Measurements from ENCODE around the gene DCLK1.

Gene DCLK1

DNA sequence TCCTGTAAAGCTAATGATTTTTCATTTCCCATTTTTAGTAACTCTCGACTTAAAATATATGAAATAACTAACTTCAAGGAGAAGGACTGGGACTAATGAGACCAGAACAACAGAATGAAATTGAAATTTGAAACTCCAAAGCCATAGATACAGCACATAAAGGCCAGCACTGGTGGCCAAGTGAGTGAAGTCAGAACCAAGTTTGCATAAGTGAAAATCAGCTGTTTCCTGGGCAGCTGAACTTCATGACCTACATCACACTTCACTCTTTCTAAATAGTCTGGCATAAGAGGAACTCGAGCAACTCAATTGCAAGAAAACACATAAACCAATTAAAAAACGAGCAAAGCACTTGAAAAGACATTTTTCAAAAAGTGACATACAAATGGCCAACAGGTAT is 84.5 kb downstream of the DCLK1 start:
- Histone ChIP-seq H2AFZ (ENCODE audit: low read depth, low read length) (no peak overlapping the region), H3K27me3 (ENCODE audit: insufficient read depth, low read length) (no peaks in the 10 kb centered on the region), H3K4me1 (ENCODE audit: insufficient read depth, low read length) (peaks cover 2% of the 10 kb centered on the region), H3K4me3 (ENCODE audit: low read length) (no peak overlapping the region), H3K36me3 (ENCODE audit: insufficient read depth, low read length) (no peaks in the 10 kb centered on the region), H3K9me3 (ENCODE audit: low read length) (peaks cover 3% of the 10 kb centered on the region)

DNA sequence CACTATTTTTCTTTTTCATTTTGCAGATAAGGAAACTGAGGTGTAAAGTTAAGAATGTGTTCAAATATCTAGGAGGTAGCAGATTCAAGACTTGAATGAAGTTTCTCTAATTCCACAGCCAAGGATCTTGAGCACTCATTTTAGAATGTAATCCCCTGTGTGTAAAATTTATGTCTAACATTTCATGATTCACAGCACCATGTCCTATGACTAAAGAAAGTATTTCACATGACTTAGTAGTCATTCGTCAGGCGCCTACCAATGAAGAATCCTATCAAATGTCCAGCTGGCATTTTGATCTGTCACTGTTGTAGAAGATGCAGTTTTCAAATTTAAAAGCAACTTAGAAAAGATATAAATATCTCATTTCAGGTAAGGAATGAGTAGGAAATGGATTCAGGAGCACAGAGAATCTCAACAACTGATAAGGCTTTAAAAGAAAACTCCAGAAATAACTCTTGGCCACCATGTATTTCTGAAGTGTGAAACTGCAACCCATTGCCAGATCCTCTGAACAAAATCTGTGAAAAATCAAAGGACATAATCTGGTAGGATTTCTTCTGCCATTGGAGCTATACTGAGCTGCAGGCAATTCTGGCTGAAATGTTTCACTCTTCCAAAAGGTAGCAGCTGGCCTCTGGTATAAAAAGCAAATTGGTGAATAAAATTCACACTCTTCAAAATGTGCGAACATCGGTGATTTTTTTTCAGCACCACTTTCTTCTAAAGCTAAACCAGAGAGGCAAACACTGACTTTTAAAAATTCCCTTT is 92.2 kb downstream of the DCLK1 start:
- Histone ChIP-seq H3K4me1 (ENCODE audit: insufficient read depth, low read length) (no peaks in the 10 kb centered on the region), H3K36me3 (ENCODE audit: insufficient read depth, low read length) (peaks cover 2% of the 10 kb centered on the region), H3K9me3 (ENCODE audit: low read length) (peaks cover 2% of the 10 kb centered on the region), H3K27me3 (ENCODE audit: insufficient read depth, low read length) (no peaks in the 10 kb centered on the region), H3K4me3 (ENCODE audit: low read length) (no peak overlapping the region), H2AFZ (ENCODE audit: low read depth, low read length) (no peak overlapping the region)

- Histone ChIP-seq H2AFZ (ENCODE audit: low read depth, low read length) (no peak overlapping the region), H3K36me3 (ENCODE audit: insufficient read depth, low read length) (peaks cover 4% of the 10 kb centered on the region), H3K4me1 (ENCODE audit: insufficient read depth, low read length) (no peaks in the 10 kb centered on the region), H3K4me3 (ENCODE audit: low read length) (no peak overlapping the region), H3K9me3 (ENCODE audit: low read length) (no peaks in the 10 kb centered on the region), H3K27me3 (ENCODE audit: insufficient read depth, low read length) (no peaks in the 10 kb centered on the region)
These were observed 98.1 kb downstream of the DCLK1 start for GRCh38 chr13:36033035-36033434.

GRCh38 chr13:36031490-36031889 is 99.7 kb downstream of the DCLK1 start:
- Histone ChIP-seq H3K9me3 (ENCODE audit: low read length) (peaks cover 3% of the 10 kb centered on the region), H2AFZ (ENCODE audit: low read depth, low read length) (no peak overlapping the region), H3K27me3 (ENCODE audit: insufficient read depth, low read length) (no peaks in the 10 kb centered on the region), H3K4me3 (ENCODE audit: low read length) (no peak overlapping the region), H3K36me3 (ENCODE audit: insufficient read depth, low read length) (peaks cover 4% of the 10 kb centered on the region), H3K4me1 (ENCODE audit: insufficient read depth, low read length) (peaks cover 3% of the 10 kb centered on the region)

GRCh38 chr13:36030670-36031331 is 100.4 kb downstream of the DCLK1 start:
- H3K36me3 ChIP-seq (ENCODE audit: insufficient read depth, low read length): peaks cover 4% of the 10 kb centered on the region
- H2AFZ ChIP-seq (ENCODE audit: low read depth, low read length): no peak overlapping the region
- no peaks in the 10 kb centered on the region for H3K27me3 ChIP-seq (ENCODE audit: insufficient read depth, low read length)
- H3K4me1 ChIP-seq (ENCODE audit: insufficient read depth, low read length): peaks cover 5% of the 10 kb centered on the region
- no peak overlapping the region for H3K4me3 ChIP-seq (ENCODE audit: low read length)
- peaks cover 3% of the 10 kb centered on the region for H3K9me3 ChIP-seq (ENCODE audit: low read length)

DNA sequence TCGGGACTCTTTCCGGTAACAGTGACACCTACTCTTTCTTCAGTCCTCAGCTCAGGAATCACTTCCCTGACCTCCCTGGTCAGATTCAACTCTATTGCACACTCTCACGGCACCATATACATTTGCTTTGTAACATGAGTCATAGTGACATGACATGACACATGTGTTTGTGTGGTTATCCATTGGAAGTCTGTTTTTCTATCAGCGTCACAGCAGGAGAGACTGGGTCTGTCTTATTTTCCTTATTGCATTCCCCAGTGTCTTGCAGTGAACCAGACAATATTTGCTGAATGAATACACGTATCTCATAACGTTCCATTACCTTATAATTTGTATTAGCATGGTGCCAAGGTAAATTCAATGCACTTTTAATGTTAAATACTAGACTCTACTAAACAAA is 102.0 kb downstream of the DCLK1 start:
- peaks cover 3% of the 10 kb centered on the region for H3K9me3 ChIP-seq (ENCODE audit: low read length)
- H3K27me3 ChIP-seq (ENCODE audit: insufficient read depth, low read length): no peaks in the 10 kb centered on the region
- H3K36me3 ChIP-seq (ENCODE audit: insufficient read depth, low read length): peaks cover 4% of the 10 kb centered on the region
- no peak overlapping the region for H3K4me3 ChIP-seq (ENCODE audit: low read length)
- peaks cover 5% of the 10 kb centered on the region for H3K4me1 ChIP-seq (ENCODE audit: insufficient read depth, low read length)
- H2AFZ ChIP-seq (ENCODE audit: low read depth, low read length): no peak overlapping the region

DNA sequence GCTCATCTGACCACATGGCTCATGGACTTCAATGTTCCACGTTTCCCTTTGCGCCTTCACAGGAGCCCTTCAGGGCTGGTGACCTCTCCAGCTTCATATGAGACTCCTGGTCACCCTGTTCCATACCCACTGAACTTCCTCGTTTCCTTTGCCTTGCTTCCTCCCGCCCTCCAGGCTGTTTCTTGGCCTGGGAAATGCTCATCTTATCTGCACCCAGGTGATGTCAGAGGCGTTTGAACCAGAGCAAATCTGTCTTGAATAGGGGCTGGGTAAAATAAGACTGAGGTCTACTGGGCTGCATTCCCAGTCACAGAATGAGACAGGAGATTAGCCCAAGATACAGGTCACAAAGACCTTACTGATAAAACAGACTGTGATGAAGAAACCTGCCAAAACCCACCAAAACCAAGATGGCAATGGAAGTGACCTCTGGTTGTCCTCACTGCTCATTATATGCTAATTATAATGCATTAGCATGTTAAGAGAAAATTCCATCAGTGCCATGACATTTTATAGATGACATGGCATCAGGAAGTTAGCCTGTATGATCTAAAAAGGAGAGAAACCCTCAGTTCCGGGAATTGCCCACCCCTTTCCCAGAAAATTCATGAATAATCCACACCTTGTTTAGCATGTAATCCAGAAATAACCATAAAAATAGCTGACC is 102.7 kb downstream of the DCLK1 start:
- H3K36me3 ChIP-seq (ENCODE audit: insufficient read depth, low read length): peaks cover 4% of the 10 kb centered on the region
- peaks cover 5% of the 10 kb centered on the region for H3K4me1 ChIP-seq (ENCODE audit: insufficient read depth, low read length)
- H2AFZ ChIP-seq (ENCODE audit: low read depth, low read length): no peak overlapping the region
- peaks cover 3% of the 10 kb centered on the region for H3K9me3 ChIP-seq (ENCODE audit: low read length)
- H3K4me3 ChIP-seq (ENCODE audit: low read length): no peak overlapping the region
- no peaks in the 10 kb centered on the region for H3K27me3 ChIP-seq (ENCODE audit: insufficient read depth, low read length)

DNA sequence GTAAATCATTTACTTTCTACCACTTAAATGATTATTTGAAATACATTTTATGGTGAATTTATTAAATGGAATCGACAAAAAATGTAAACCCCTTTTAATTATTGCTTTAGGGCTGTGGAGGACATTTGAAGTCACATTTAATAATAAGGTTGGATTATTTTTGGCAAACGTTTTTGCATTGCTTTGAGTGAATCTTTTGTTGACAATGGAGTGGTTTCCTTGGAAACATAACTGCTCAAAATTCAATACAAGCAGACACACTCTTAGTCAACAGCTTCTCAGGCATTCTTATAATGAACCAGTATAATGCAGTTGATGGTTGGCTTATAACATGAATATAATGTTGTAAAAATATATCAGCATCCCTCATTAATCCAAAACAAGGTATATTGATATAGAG is 104.7 kb downstream of the DCLK1 start:
- H3K9me3 ChIP-seq (ENCODE audit: low read length): peaks cover 3% of the 10 kb centered on the region
- no peaks in the 10 kb centered on the region for H3K27me3 ChIP-seq (ENCODE audit: insufficient read depth, low read length)
- peaks cover 1% of the 10 kb centered on the region for H3K36me3 ChIP-seq (ENCODE audit: insufficient read depth, low read length)
- no peak overlapping the region for H2AFZ ChIP-seq (ENCODE audit: low read depth, low read length)
- peaks cover 5% of the 10 kb centered on the region for H3K4me1 ChIP-seq (ENCODE audit: insufficient read depth, low read length)
- no peak overlapping the region for H3K4me3 ChIP-seq (ENCODE audit: low read length)

- Histone ChIP-seq H3K9me3 (ENCODE audit: low read length) (no peaks in the 10 kb centered on the region), H3K36me3 (ENCODE audit: insufficient read depth, low read length) (no peaks in the 10 kb centered on the region), H3K27me3 (ENCODE audit: insufficient read depth, low read length) (no peaks in the 10 kb centered on the region), H3K4me1 (ENCODE audit: insufficient read depth, low read length) (no peaks in the 10 kb centered on the region), H3K4me3 (ENCODE audit: low read length) (no peak overlapping the region), H2AFZ (ENCODE audit: low read depth, low read length) (no peak overlapping the region)
These were observed 116.4 kb downstream of the DCLK1 start for GRCh38 chr13:36014763-36015162.

DNA sequence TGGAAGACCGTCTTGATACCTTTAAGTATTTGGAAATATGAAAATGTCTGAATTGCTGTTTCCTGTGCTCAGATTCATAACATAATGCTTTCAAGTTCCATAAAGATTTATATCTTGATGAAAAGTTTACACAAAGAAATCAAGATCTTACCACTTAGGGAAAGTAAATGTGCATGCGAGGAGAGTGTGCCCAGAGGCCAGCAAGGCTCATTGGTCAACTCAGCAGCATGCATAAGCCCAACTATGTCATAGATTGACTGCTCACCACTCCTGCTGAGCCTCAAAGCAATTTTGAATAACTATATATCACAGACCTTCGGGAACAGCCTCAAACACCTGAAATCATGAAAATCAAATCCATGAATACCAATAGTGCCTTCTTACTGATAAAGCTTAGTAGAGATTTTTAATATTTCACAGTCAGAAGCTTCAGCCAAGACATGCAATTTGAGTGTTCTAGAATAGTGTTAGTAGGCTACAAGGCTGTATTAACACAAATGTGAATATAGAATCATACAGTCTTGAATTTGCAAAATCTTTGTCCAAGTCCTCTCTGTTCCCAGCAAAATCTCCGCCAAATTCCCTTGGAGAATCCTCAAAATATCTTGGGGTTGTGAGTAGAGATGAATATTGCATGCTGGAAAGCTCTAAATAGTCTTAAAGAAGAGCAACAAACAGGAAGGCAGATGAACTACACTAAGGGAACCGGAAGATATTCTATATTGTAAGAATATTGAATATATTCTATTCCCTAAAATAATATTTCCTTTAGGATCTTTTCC is 124.1 kb downstream of the DCLK1 start:
- H3K9me3 ChIP-seq (ENCODE audit: low read length): peaks cover 2% of the 10 kb centered on the region
- no peak overlapping the region for H2AFZ ChIP-seq (ENCODE audit: low read depth, low read length)
- no peak overlapping the region for H3K4me3 ChIP-seq (ENCODE audit: low read length)
- H3K4me1 ChIP-seq (ENCODE audit: insufficient read depth, low read length): no peaks in the 10 kb centered on the region
- H3K27me3 ChIP-seq (ENCODE audit: insufficient read depth, low read length): no peaks in the 10 kb centered on the region
- no peaks in the 10 kb centered on the region for H3K36me3 ChIP-seq (ENCODE audit: insufficient read depth, low read length)

- no peaks in the 10 kb centered on the region for H3K4me1 ChIP-seq (ENCODE audit: insufficient read depth, low read length)
- no peaks in the 10 kb centered on the region for H3K27me3 ChIP-seq (ENCODE audit: insufficient read depth, low read length)
- H3K9me3 ChIP-seq (ENCODE audit: low read length): peaks cover 2% of the 10 kb centered on the region
- H2AFZ ChIP-seq (ENCODE audit: low read depth, low read length): no peak overlapping the region
- no peak overlapping the region for H3K4me3 ChIP-seq (ENCODE audit: low read length)
- H3K36me3 ChIP-seq (ENCODE audit: insufficient read depth, low read length): no peaks in the 10 kb centered on the region
These were observed 124.8 kb downstream of the DCLK1 start for GRCh38 chr13:36006347-36006746.

- H3K36me3 ChIP-seq (ENCODE audit: insufficient read depth, low read length): no peaks in the 10 kb centered on the region
- H3K27me3 ChIP-seq (ENCODE audit: insufficient read depth, low read length): no peaks in the 10 kb centered on the region
- peaks cover 5% of the 10 kb centered on the region for H3K4me1 ChIP-seq (ENCODE audit: insufficient read depth, low read length)
- no peak overlapping the region for H2AFZ ChIP-seq (ENCODE audit: low read depth, low read length)
- no peak overlapping the region for H3K4me3 ChIP-seq (ENCODE audit: low read length)
- peaks cover 2% of the 10 kb centered on the region for H3K9me3 ChIP-seq (ENCODE audit: low read length)
These were observed 129.6 kb downstream of the DCLK1 start for GRCh38 chr13:36001561-36001960.

DNA sequence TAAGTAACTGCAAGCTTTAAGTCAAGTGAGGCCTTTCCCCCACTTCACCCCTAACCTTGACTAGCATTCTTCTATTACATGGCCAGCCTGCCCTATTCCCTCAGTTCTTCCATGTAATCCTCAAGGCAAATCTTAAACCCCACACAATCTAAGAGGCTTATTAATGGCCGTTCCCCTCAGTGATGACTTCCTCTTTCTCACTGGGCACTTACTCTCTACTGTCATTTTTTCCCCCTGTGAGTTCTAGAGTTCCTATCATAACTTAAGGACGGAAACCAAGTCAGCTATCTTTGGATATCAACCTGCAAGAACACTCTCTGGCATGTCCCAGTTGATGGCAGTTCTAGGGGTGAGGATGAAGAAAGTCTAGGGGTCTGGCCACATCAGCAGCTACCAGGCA is 131.2 kb downstream of the DCLK1 start:
- no peaks in the 10 kb centered on the region for H3K9me3 ChIP-seq (ENCODE audit: low read length)
- no peak overlapping the region for H3K4me3 ChIP-seq (ENCODE audit: low read length)

More for the DNA sequence above, 131.2 kb downstream of the DCLK1 start:
- Histone ChIP-seq H3K4me1 (ENCODE audit: insufficient read depth, low read length) (peaks cover 5% of the 10 kb centered on the region), H3K36me3 (ENCODE audit: insufficient read depth, low read length) (no peaks in the 10 kb centered on the region), H3K27me3 (ENCODE audit: insufficient read depth, low read length) (no peaks in the 10 kb centered on the region), H2AFZ (ENCODE audit: low read depth, low read length) (no peak overlapping the region)
